Neural cell (in vitro differentiated cells): ENCODE measurements around the gene PAIP2.

Experiments used
- EP300 ChIP-seq: fragments of 450-650 bp; conservative IDR thresholded peaks from 2 replicates; pipeline ENCODE4 v1.6.1; 2014; ENCODE audit warnings: antibody characterized with exemption, mild to moderate bottlenecking, moderate library complexity; ENCODE audit not compliant: poor library complexity, severe bottlenecking
- EZH2 ChIP-seq: fragments of 200-600, 300-800 bp; shearing (Covaris generic), sonication (generic); IDR thresholded peaks from 2 replicates; pipeline ENCODE4 v1.6.1; 2014; ENCODE audit warnings: antibody characterized with exemption, low read length, borderline replicate concordance, mild to moderate bottlenecking; ENCODE audit not compliant: insufficient read depth, poor library complexity, severe bottlenecking
- RAD21 ChIP-seq: fragments of 450-650 bp; conservative IDR thresholded peaks from 2 replicates; pipeline ENCODE4 v1.6.1; 2014; ENCODE audit warnings: antibody characterized with exemption, mild to moderate bottlenecking, moderate library complexity
- TAF1 ChIP-seq: IDR thresholded peaks from 2 replicates; pipeline ENCODE4 v1.6.1; 2012; ENCODE audit warnings: low read depth
- TF ChIP-seq, protein P1 (sequence below): fragments of 450-650 bp; IDR thresholded peaks from 2 replicates; pipeline ENCODE4 v1.5.1; 2014; ENCODE audit warnings: antibody characterized with exemption, mild to moderate bottlenecking, moderate library complexity; ENCODE audit not compliant: poor library complexity, severe bottlenecking

DNA sequence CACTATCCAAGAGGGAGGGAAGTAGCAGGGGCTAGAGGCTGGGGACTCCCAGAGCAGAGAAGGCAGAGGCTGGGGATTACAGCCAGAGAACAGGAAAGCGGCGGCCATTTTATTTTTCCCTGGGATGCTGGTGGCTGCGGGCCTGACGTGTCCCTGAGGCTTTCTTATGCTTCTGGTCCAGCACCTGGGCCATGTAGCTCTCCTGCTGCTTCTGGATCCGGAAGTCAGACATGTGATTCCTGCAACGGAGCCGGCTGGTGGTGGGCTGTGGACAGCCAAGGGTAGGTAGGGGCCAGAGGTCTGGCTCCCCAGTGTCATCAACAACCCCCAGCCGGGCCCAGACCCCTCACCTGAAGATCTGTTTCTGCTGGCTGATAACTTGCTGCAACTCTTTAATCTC, 55.0 kb downstream of the PAIP2 start:
- TF ChIP-seq RAD21 = no peak
- TF ChIP-seq, protein P1, sequence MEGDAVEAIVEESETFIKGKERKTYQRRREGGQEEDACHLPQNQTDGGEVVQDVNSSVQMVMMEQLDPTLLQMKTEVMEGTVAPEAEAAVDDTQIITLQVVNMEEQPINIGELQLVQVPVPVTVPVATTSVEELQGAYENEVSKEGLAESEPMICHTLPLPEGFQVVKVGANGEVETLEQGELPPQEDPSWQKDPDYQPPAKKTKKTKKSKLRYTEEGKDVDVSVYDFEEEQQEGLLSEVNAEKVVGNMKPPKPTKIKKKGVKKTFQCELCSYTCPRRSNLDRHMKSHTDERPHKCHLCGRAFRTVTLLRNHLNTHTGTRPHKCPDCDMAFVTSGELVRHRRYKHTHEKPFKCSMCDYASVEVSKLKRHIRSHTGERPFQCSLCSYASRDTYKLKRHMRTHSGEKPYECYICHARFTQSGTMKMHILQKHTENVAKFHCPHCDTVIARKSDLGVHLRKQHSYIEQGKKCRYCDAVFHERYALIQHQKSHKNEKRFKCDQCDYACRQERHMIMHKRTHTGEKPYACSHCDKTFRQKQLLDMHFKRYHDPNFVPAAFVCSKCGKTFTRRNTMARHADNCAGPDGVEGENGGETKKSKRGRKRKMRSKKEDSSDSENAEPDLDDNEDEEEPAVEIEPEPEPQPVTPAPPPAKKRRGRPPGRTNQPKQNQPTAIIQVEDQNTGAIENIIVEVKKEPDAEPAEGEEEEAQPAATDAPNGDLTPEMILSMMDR = no peak
- no peak for TF ChIP-seq TAF1
- TF ChIP-seq EP300 = no peak
- TF ChIP-seq EZH2 = no peak
